Neural progenitor cell (in vitro differentiated cells): ENCODE data around the gene DDOST. TPM values are rescaled to one million over a fixed set of nuclear protein-coding genes. Genes with fewer than 3 reads are reported as not detected.

Experiments
- DNase-seq: peaks from one replicate; pipeline ENCODE4 v3.0.0-alpha.2; 2016; ENCODE audit warnings: low spot score
- H2AFZ ChIP-seq: fragments of 200-600 bp; sonication (generic); replicated peaks from 2 replicates; pipeline ENCODE4 v1.6.1; 2016; ENCODE audit warnings: antibody characterized with exemption
- H3F3A ChIP-seq: fragments of 200-600 bp; sonication (generic); 2 replicates; pipeline ENCODE4 v1.6.1; 2016; ENCODE audit warnings: antibody characterized with exemption, low read depth
- H3K27ac ChIP-seq: fragments of 200-600 bp; sonication (generic); 2 replicates; pipeline ENCODE4 v1.5.1; 2016; ENCODE audit warnings: mild to moderate bottlenecking
- H3K27me3 ChIP-seq: fragments of 200-600 bp; sonication (generic); 2 replicates; pipeline ENCODE4 v1.6.1; 2016; ENCODE audit warnings: mild to moderate bottlenecking, moderate library complexity
- H3K36me3 ChIP-seq: fragments of 200-600 bp; sonication (generic); 2 replicates; pipeline ENCODE4 v1.5.1; 2016
- H3K4me1 ChIP-seq: fragments of 200-600 bp; sonication (generic); 2 replicates; pipeline ENCODE4 v1.6.1; 2016; ENCODE audit warnings: mixed run types
- H3K4me2 ChIP-seq: fragments of 200-600 bp; sonication (generic); 2 replicates; pipeline ENCODE4 v1.6.1; 2016
- H3K4me3 ChIP-seq: fragments of 200-600 bp; sonication (generic); 2 replicates; pipeline ENCODE4 v1.5.1; 2016
- H3K79me2 ChIP-seq: fragments of 200-600 bp; sonication (generic); 2 replicates; pipeline ENCODE4 v1.6.1; 2016; ENCODE audit warnings: low read depth
- H3K9ac ChIP-seq: fragments of 200-600 bp; sonication (generic); 2 replicates; pipeline ENCODE4 v1.6.1; 2016
- H3K9me3 ChIP-seq: fragments of 200-600 bp; sonication (generic); 2 replicates; pipeline ENCODE4 v1.5.1; 2016; ENCODE audit warnings: low read depth
- H4K20me1 ChIP-seq: fragments of 200-600 bp; sonication (generic); 2 replicates; pipeline ENCODE4 v1.6.1; 2016; ENCODE audit warnings: low read depth
- H3K27ac Mint-ChIP-seq: 3 replicates; pipeline ENCODE4 v1.8.0; 2021; ENCODE audit warnings: mixed read lengths
- H3K27me3 Mint-ChIP-seq: 2 replicates; pipeline ENCODE4 v1.8.0; 2022; ENCODE audit warnings: low read depth, mild to moderate bottlenecking, inconsistent platforms, moderate library complexity, mixed read lengths; ENCODE audit not compliant: insufficient read depth
- H3K36me3 Mint-ChIP-seq: 3 replicates; pipeline ENCODE4 v1.8.0; 2021; ENCODE audit warnings: mixed read lengths
- H3K4me1 Mint-ChIP-seq: 3 replicates; pipeline ENCODE4 v1.8.0; 2021; ENCODE audit warnings: mixed read lengths
- H3K4me3 Mint-ChIP-seq: 3 replicates; pipeline ENCODE4 v1.8.0; 2021; ENCODE audit warnings: mild to moderate bottlenecking, moderate library complexity, mixed read lengths
- H3K9me3 Mint-ChIP-seq: 3 replicates; pipeline ENCODE4 v1.8.0; 2020; ENCODE audit warnings: mixed read lengths
- EZH2 ChIP-seq: fragments of 200-600 bp; sonication (generic); IDR thresholded peaks from 2 replicates; pipeline ENCODE4 v1.6.1; 2017; ENCODE audit warnings: antibody characterized with exemption, mild to moderate bottlenecking, moderate library complexity
- EZH2phosphoT487 ChIP-seq: fragments of 200-600 bp; sonication (generic); IDR thresholded peaks from 2 replicates; pipeline ENCODE4 v1.6.1; 2017; ENCODE audit warnings: antibody characterized with exemption
- total RNA-seq: library from RNA; depleted of rRNA; stranded (reverse); fragments of >200 nt; gene quantifications from 2 replicates; pipeline ENCODE4 v1.2.3, GENCODE V29; 2015; ENCODE audit warnings: low replicate concordance
- TF ChIP-seq, protein P1 (sequence below): fragments of 200-600 bp; sonication (generic); IDR thresholded peaks from 2 replicates; pipeline ENCODE4 v1.5.1; 2017; ENCODE audit warnings: antibody characterized with exemption, mild to moderate bottlenecking

The DDOST gene
- total RNA-seq, 1 donor from 2014 or later: 151 TPM

GRCh38 chr1:20636785-20637347 is 24.3 kb downstream of the DDOST start:
- Mint-ChIP-seq H3K4me3 (no peak overlapping the region), H3K27me3 (peaks cover 5% of the 10 kb centered on the region), H3K9me3 (no peaks in the 10 kb centered on the region), H3K36me3 (no peaks in the 10 kb centered on the region), H3K4me1 (peaks cover 12% of the 10 kb centered on the region), H3K27ac (peak overlapping the region; percentile 19)
- Histone ChIP-seq H3K27ac (no peak overlapping the region), H3K9ac (no peak overlapping the region), H3K4me3 (no peak overlapping the region), H3K36me3 (no peaks in the 10 kb centered on the region), H4K20me1 (no peaks in the 10 kb centered on the region), H3K79me2 (no peaks in the 10 kb centered on the region), H3K4me2 (no peak overlapping the region), H3K4me1 (peaks cover 8% of the 10 kb centered on the region), H3K27me3 (no peaks in the 10 kb centered on the region), H3K9me3 (no peaks in the 10 kb centered on the region), H2AFZ (no peak overlapping the region), H3F3A (peaks cover 15% of the 10 kb centered on the region)
- no peak for DNase-seq
- TF ChIP-seq EZH2 (no peak), EZH2phosphoT487 (no peak)
- TF ChIP-seq, protein P1, sequence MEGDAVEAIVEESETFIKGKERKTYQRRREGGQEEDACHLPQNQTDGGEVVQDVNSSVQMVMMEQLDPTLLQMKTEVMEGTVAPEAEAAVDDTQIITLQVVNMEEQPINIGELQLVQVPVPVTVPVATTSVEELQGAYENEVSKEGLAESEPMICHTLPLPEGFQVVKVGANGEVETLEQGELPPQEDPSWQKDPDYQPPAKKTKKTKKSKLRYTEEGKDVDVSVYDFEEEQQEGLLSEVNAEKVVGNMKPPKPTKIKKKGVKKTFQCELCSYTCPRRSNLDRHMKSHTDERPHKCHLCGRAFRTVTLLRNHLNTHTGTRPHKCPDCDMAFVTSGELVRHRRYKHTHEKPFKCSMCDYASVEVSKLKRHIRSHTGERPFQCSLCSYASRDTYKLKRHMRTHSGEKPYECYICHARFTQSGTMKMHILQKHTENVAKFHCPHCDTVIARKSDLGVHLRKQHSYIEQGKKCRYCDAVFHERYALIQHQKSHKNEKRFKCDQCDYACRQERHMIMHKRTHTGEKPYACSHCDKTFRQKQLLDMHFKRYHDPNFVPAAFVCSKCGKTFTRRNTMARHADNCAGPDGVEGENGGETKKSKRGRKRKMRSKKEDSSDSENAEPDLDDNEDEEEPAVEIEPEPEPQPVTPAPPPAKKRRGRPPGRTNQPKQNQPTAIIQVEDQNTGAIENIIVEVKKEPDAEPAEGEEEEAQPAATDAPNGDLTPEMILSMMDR: no peak

- DNase-seq: peak; percentile 81
- H3K36me3 Mint-ChIP-seq: no peaks in the 10 kb centered on the region
- Histone ChIP-seq H3K36me3 (no peaks in the 10 kb centered on the region), H2AFZ (peak overlapping the region; percentile 99), H3K9ac (peak overlapping the region; percentile 31), H3K9me3 (no peaks in the 10 kb centered on the region), H4K20me1 (no peaks in the 10 kb centered on the region), H3K27me3 (no peaks in the 10 kb centered on the region), H3K79me2 (no peaks in the 10 kb centered on the region), H3K4me2 (peak overlapping the region; percentile 99), H3K4me3 (peak overlapping the region; percentile 91), H3F3A (peaks cover 15% of the 10 kb centered on the region), H3K4me1 (peaks cover 8% of the 10 kb centered on the region), H3K27ac (no peak overlapping the region)
- no peaks in the 10 kb centered on the region for H3K9me3 Mint-ChIP-seq
- H3K27ac Mint-ChIP-seq: no peak overlapping the region
- peak overlapping the region; percentile 92 for H3K4me3 Mint-ChIP-seq
- TF ChIP-seq EZH2: no peak
- TF ChIP-seq EZH2phosphoT487: no peak
- TF ChIP-seq, protein P1: no peak
- H3K4me1 Mint-ChIP-seq: peaks cover 14% of the 10 kb centered on the region
- peaks cover 3% of the 10 kb centered on the region for H3K27me3 Mint-ChIP-seq
Measured at GRCh38 chr1:20634594-20635084, 26.5 kb downstream of the DDOST start.

DNA sequence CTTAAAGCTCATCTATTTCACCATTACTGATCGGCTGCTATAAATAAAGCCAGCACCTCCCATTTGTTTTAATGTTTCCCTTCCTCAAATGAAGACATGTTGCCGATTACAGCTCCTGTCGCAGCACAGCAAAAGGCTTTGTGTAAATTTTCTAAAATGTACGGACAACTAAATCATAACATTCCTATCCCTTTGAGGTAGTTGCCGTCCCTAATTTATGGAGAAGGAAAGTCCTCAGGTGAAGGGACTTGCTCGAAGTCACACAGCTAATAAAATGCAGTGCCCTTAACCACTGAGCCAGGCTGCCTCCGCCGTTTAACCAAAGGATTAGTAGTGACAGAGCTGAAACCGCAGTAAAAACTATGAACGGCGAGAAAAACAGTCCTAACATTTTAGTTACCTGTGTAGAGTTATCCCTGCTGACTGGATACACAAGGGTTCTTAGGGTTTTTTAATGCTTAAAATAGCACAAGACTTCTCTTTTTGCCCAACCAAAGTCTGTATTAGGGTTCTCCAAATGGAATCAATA is 27.0 kb downstream of the DDOST start:
- Histone ChIP-seq H2AFZ (peak overlapping the region; percentile 99), H3K27me3 (no peaks in the 10 kb centered on the region), H3K4me3 (peak overlapping the region; percentile 91), H3K9me3 (no peaks in the 10 kb centered on the region), H3K36me3 (no peaks in the 10 kb centered on the region), H3K27ac (no peak overlapping the region), H4K20me1 (no peaks in the 10 kb centered on the region), H3K9ac (peak overlapping the region; percentile 31), H3K79me2 (no peaks in the 10 kb centered on the region), H3F3A (peaks cover 15% of the 10 kb centered on the region), H3K4me1 (peaks cover 8% of the 10 kb centered on the region), H3K4me2 (peak overlapping the region; percentile 99)
- Mint-ChIP-seq H3K4me3 (peak overlapping the region; percentile 92), H3K9me3 (peaks cover 3% of the 10 kb centered on the region), H3K36me3 (no peaks in the 10 kb centered on the region), H3K27ac (no peak overlapping the region), H3K4me1 (peaks cover 14% of the 10 kb centered on the region), H3K27me3 (peaks cover 2% of the 10 kb centered on the region)
- peak; percentile 15 for DNase-seq
- TF ChIP-seq EZH2 (no peak), EZH2phosphoT487 (no peak)
- TF ChIP-seq, protein P1: no peak
